Measurements from ENCODE around the gene TTLL10.
"Not testable (repeated sequence)": the region's sequence is repeated elsewhere in the genome, so short reads cannot be mapped to it uniquely, and the experiment has no call there.

TTLL10 gene

DNA sequence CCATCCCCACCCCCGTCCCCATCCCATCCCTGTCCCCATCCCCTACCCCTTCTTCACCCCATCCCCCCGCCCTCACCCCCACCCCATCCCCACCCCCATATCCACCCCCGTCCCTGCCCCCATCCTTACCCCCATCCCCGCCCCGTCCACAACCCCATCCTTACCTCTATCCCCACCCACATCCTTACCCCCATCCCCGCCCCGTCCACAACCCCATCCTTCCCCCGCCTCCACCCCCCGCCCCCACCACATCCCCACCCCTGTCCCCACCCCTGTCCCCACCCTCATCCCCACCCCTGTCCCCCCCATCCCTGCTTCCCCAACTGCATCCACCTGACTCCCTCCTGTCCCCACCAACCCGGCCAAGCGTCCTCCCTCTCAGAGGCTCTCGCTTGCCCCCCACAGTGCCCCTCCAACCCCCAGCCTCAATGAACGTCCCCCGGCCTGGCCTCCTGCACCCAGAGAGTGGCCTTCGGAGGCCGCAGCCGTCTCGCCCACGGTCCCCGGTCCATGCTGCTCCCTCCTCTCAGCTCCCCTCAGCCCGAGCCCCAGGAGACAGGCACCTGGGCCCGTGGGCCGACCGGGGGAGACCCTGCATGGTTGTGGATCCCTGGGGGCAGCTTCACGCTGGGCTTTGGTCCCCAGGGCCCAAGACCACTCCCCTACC, 32.3 kb upstream of the TTLL10 start:
- DNase-seq, result no peak

DNA sequence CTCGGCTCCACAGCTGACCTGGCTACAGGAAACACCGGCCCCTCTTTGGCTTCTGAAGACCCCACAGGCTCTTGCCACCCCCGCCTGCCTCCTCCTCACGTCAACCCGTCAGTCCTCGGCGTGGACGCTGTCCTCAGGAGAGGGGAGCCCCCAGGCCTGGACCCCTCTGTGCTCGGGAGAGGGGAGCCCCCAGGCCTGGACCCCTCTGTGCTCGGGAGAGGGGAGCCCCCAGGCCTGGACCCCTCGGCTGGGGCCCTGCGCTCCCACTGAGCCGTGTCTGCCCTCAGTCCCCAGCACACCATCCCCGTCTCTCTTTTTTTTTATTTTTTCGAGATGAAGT, 31.8 kb upstream of the TTLL10 start:
- no peak for DNase-seq

DNA sequence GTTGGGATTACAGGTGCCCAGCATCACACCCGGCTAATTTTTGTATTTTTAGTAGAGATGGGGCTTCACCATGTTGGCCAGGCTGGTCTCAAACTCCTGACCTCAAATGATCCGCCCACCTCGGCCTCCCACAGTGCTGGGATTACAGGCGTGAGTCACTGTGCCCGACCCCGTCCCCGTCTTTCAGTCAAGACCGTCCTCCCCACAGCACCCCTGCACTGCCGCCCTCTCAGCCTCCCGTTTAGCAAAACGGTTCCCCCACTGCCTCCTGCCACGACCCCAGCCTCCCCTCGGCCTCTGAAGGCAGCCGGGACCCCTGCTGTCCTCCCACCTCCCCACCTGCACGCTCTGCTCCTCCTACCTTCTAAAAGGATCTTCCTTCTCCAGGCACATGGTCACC, 31.3 kb upstream of the TTLL10 start:
- peak; percentile 30 for DNase-seq

DNA sequence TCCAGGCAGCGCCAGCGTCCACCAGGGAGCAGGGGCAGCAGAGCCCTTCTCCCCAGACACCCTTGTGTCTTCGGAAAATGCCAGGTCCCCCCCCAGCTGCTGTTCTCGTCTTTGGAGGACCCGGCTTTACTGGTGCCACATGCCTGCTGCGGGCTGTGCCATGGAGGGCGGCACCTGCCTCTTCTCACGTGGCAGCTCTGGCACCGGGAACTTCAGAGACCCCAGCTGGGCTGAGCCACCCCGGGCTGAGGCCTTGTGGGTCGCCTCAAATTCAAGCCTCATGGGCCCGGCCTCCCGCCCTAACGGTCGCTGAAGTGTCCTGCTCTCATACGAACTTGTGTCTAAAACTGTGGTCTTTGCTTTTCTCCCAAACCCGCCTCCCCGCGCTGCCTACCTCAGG, 30.8 kb upstream of the TTLL10 start:
- no peak for DNase-seq

DNA sequence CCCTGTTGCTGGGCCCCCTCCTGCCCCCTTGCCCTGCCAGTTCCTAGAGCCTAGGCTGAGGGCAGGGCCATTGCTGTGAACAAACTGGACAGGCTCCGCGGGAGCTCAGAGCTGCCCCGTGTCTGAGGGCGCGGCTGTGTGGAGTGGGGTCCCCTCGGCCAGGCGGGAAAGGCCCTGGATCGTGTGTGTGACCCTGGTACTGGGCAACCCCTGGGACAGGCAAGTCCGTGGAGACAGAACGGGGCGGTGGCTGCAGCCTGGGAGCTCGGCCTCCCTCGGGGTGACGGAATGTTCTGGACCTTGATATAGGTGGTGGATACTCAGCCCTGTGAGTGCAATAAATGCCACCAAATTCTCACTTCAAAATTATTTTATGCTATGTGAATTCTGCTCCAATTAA, 30.0 kb upstream of the TTLL10 start:
- no peak for DNase-seq

DNA sequence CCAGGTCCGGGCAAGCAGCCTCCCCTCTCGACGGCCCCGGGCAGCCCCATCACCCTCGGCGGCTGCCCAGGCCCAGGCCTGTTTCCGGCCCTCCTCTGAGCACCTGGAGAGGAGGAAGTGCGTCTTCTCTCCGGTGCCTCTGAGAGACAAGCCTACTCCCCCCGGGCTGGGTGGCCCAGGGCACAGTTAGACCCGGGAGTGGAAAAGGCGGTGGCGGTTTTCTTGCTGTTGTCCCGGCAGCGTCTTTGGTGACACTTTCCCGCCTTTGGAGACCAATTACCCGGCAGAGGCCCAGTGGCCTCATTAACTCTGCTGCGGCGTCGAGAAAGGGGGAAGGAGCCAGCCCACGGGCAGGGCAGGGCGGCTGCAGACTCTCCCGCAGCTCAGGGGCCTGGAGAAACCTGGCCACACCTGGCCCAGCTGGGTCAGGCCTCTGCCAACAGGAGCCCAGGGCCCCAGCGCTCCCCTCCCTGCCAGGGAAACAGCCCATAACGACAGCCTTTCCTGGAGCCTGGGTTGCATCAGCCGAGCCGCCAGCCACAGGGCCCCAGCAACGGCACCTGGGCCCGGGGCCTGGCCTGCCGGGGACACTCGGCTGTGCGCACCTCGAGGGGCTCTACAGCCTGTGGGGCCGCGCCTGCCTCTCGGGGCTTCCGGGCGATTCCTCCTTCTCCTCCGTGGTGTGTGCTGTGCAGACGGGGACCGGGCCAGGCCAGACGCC, 29.4 kb upstream of the TTLL10 start:
- DNase-seq, result peak; percentile 44

DNA sequence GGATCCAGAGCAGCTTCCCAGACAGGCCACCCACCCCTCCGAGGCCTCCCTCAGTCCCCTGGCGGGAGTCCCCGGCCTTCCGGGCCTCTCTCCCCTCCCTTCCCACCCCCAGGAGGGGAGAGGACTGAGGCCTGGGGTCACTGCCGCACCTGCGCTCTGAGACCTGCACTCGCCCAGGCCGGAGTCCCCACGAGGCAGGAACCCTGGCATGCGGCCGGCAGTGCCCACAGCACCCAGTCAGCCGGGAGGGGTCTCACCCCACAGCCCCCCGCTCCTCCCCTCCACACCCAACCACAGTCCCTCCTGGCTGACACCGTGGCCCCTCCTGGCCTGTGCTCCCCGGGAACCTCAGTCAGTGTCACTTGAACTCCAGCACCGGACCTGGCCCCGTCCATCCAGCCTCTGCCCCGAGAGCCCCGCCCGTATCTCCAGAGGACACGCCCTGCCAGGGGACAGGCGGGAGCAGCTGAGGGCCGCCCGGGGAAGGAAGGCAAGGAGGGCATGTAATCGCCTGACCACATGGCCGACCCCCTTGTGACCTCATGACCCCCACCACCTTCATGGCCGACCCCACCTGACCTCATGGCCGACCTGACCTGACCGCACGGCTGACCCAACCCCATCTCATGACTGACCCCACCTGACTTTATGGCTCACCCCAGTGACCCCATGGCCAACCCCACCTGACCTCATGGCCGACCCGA, 28.7 kb upstream of the TTLL10 start:
- no peak for DNase-seq

DNA sequence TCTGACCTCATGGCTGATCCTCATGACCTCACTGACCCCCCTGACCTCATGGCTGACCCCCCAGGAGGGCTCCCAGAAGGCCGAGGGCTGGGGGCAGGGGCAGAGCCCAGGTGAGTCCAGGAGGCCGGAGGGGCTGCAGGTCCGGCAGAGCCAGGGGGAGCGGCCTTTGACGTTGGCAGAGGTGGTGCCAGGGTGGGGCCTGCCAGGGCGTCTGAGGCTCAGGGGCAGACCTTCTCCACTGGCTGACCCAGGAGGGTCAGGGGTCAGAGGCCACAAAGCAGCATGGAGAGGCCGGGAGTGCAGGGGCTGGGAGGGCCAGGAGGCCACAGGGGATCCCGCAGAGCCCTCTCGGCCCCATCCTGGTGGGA, 28.1 kb upstream of the TTLL10 start:
- DNase-seq, result no peak

DNA sequence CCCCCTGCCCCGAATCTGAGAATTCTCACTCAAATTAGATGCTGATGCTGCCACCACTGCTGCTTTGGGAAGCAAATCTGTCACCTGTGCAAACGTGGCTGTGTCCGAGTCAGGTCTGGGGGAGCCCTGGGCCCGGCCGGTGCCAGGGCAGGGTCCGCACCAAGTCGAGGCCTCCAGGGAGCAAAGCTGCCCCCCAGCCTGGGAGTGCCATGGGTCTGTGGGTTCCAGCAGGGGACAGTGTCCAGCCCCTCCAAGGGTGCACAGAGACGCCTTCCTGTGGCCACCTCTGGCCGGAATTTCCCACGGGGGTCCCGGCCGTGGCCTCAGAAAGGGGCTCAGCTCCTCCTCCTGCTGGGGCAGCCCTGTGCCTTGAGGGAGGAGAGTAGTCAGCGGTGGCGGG, 27.7 kb upstream of the TTLL10 start:
- DNase-seq, result no peak

DNA sequence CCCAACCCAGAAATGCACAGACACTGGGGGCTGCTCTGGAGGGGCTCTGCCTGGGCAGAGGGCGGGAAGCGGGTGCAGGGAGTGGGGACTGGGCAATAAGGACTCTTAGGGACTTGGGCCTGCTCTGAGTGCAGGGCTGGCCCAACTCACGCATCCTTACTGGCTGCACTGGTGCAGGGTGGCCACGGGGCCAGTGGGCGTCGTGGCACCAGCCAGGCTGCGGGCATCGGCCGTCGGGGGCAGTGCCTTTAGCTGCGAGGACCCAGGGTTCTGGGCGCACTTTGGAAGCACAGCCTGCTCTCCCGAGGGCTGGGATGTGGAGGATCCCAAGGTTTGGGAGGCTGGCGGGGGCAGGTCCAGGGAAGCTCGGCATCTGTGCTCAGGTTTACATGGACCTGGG, 27.1 kb upstream of the TTLL10 start:
- DNase-seq, result no peak

DNA sequence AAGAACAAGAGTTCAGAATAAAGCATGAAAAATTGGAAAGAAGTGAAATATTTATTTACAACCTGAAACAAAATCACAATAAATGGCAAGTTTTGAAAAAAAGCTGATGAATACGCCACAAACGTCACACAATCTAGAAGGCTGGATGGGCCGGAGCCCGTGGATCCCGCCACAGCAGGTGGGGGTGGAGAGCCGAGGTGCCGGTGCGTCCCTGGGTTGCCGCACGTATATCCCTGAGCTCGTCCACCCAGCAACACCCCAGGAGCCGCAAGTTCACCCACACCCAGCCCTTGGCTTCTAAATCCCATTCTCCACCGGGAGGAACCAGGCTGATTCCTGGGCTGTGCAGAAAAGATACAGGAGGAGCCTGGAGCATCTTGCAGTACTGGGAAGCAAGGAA, 25.6 kb upstream of the TTLL10 start:
- DNase-seq, result no peak

DNA sequence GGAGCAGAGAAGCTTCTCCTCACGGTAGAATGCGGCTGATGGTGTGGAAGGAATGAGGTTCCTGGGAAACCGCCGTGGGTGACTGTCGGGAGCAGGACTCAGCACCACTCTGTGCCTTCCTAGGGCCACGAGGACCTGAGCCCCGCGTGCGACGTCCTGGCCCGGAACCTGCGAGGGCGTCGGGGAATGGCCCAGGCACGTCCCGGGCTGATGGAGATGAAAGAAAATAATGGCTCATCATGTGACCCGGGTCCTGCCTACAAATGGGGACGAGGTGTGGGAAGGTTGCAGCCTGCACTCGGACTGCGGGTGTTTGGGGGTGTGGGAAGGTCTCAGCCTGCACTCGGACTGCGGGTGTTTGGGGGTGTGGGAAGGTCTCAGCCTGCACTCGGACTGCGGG, 25.1 kb upstream of the TTLL10 start:
- no peak for DNase-seq

DNA sequence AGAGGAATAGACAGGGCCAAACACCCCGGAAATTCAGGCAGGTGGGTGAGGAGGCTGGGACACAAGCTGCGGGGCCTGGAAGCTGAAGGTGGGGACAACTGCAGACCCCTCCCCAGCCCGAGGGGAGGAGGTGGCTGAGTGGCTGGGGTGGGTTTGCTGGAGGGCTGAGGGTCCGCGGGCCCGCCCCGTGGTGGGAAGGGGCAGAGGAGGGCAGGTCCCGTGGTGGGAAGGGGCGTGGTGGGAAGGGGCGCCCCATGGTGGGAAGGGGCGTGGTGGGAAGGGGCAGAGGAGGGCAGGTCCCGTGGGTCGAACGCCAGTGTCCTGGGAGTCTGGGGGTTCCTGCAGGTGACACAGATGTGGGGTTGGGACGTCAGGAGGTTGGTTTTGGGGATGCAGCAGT, 24.3 kb upstream of the TTLL10 start:
- DNase-seq, result no peak

DNA sequence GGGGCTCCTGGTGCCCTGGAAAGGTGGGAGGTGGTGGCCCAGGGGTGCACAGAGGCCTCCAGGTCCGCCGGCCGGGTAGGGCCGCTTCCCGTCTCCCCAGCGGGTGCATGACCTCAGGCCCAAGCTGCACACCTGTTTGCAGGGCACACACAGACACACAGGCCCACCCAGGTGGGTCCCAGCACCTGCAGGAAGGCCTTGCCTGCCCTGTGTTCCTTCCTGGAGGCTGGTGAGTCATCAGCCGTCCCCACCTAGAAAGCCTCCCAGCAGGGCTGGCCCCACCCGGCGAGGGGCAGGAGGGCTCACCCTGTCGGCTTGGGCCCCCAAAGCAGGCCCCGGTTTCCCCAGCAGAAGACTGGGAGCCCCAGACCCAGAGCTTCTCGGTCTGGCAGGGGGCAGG, 23.6 kb upstream of the TTLL10 start:
- no peak for DNase-seq

DNA sequence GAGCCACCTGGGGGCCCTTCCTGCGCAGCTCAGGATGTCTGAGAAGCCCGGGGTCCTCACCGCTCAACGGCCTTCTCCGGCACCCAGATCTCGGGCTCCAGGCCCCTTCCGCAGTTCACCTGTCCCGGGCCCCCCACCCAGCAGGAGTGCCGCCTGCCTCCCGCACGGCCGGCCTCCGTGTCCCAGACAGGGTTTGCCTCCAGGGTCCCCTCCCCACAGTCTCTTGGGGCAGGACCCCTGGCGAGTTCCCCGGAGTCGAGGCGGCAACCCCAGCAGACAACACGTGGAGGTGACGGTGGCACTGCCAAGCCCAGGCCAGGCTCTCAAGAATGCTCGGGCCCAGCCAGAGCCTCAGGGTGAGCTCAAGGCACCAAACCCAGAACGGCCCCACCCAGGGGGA, 22.4 kb upstream of the TTLL10 start:
- no peak for DNase-seq

DNA sequence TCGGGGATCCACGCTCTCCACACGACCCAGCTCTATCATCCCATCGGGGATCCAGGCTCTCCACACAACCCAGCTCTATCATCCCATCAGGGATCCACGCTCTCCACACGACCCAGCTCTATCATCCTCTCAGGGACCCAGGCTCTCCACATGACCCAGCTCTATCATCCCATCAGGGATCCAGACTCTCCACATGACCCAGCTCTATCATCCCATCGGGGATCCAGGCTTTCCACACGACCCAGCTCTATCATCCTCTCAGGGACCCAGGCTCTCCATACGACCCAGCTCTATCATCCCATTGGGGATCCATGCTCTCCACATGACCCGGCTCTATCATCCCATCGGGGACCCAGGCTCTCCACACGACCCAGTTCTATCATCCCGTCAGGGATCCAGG, 21.2 kb upstream of the TTLL10 start:
- not testable (repeated sequence) for DNase-seq

DNA sequence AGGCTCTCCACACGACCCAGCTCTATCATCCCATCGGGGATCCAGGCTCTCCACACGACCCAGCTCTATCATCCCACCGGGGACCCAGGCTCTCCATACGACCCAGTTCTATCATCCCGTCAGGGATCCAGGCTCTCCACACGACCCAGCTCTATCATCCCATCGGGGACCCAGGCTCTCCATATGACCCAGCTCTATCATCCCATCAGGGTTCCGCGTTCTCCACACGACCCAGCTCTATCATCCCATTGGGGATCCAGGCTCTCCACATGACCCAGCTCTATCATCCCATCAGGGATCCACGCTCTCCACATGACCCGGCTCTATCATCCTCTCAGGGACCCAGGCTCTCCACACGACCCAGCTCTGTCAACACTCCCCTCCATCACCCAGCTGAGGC, 20.5 kb upstream of the TTLL10 start:
- not testable (repeated sequence) for DNase-seq

DNA sequence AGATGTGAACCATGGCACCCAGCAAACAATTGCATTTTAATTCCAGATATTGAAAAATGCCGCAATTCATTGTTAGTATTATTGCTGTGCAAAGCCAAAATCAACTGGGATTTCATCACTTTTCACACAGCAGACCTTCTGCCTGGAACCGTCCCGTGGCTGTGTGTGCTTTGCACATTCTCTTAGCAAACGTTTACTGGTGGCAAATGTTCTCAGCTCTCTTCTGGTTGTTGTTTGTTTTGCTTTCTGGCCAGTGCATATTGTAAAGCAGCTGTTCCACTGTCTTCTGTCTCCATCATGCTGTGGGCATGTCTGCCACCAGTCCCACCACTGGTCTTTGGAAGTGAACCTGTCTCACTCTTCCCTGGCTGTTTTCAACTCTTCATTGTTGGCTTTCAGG, 19.8 kb upstream of the TTLL10 start:
- DNase-seq, result no peak

DNA sequence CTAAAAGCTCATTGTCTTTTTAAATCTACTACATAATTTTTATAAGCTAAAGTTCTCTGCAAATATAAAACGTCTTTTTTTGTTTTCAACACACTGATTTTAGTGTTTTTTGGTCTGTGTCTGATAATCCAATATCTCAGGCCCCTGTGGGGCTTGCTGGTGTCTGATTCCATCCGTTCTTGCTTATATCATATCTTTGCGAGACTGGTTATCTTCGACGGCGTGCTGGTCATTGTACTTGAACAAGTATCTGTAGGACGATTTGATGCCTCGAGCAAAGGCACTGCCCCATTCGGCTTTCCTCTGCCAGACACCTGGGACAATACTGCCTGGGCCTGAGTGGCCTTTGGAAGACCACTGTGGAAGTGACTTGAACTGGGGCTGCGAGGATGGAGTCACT, 18.4 kb upstream of the TTLL10 start:
- no peak for DNase-seq

DNA sequence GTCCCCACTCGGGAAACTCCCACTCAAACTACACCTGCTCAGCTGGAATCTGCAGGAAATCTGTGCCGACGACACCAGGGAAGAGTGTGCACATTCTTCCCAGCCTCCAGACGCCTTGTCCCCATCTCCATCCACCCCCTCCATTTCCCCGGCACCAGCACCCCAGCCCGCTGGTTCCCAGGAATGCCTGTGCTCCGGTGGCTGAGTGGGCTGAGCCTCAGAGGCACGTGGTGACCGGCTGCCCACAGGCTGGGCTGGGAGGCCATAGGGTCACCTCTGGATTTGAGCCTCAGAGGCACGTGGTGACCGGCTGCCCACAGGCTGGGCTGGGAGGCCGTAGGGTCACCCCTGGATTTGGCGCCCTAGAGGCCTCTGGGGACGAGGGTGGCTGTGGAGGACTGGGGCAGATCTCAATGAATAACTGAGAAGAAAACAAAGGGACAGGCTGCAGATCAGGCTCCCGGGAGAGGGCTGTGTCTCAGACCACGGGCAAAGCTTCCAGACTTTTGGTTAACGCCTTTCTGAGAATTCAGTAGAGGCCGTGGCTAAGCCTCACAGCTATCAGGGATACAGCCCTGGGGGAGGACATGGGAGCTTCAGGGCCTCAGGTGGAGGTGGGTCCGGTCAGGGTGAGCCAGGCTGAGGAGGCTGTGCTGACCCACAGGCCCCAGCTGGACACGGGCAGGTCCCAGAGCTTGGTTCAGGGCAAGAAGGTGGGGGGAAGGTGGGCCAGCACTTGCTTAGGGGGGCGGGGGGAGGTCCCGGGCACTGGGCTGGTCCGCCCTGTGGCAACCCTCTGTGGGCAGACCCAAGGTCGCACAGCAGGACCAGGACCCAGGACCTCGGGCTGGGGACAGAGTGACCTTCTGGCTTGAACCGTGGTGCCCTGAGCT, 17.3 kb upstream of the TTLL10 start:
- no peak for DNase-seq

DNA sequence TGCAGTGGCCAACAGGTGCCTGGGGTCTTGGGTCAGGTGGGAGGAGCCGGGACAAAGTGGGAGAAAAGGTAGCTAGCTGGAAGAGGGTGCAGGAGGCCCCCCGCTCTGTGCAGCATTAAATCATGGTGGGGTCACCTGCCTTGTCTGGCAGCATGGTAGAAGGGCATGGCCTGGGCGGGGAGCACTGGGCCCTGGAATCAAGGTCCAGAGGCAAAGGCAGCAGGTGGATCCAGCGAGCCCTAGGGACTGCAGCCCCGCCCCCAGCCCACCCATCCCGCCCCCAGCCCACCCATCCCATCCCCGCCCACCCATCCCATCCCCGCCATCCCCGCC, 16.7 kb upstream of the TTLL10 start:
- no peak for DNase-seq

DNA sequence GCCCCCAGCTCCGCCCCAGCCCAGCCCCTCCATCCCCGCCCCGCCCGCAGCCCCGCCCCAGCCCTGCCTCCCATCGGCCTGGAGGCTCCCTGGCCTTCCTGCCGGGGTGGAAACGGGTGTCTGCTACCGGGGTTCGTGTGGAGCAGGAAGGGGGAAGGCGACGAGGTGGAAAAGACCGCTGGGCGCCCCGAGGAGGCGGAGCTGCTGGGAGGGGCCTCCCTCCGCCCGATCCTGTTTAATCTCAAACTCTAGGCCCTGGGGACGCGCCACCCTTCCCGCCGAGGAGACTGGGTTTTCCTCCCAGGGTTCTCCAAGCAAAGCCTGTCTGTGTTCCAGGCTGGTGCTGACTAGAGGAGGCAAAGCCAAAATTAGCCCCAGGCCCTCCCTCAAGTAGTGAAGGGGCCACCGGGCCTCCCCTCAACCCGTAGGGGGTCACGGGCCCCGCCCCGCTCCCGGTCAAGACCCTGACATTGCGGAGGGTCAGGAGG, 16.2 kb upstream of the TTLL10 start:
- peak; percentile 60 for DNase-seq

DNA sequence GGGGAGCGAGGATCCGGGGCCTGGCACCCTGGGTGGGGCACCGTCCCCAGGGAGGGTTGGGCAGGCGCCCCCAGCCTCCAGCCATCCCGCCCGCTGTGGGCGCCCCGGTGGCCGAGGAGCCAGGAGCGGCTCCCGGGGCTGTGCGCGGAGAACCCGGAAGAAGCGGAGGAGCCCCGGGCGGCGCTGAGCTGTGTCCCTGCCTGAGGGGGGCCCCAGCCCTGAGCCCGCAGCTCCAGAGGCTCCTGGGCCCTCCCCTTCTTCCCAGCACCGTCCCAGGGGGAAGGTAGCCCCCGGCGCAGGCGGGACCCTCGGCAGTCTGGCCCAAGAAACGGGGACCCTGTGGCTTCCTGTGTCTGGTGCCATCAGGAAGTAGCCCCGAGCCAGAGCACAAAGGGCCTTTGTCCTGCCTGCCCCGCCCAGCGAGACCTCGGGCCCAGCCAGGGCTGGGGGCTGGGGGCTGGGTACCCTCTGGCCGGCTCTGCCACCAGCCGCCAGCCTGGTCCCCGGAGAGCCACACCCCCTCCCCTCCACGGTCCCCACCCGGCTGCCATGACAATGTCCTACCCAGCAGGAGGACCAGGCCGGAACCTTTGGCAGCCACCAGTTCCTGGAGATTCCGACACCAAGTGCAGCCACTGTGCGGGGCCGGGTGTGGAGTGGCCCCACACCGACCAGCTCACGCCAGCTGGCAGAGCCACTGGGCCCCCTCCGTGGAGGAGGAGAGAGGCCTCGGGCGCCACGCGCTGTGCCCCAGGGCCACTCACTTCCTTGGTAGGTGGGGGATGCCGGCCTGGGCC, 15.6 kb upstream of the TTLL10 start:
- peak; percentile 16 for DNase-seq
